H1 (cell line): Measurements from ENCODE around the gene MEIS2.

Experiments used
- ATF2 ChIP-seq: IDR thresholded peaks from 2 replicates; pipeline ENCODE4 v1.6.1; 2012; ENCODE audit warnings: low read length, inconsistent platforms
- CBX5 ChIP-seq: fragments of 300-800, 300-1000 bp; sonication (generic); IDR thresholded peaks from 2 replicates; pipeline ENCODE4 v1.7.1; 2016; ENCODE audit warnings: antibody characterized with exemption, low read length, low read depth
- CTCF ChIP-seq, 3 experiments: IDR thresholded peaks; 1 replicate in 2 of 3; 2 replicates in 1 of 3; pipeline versions ENCODE4 v1.5.1 to v1.6.1; 2011; ENCODE audit warnings: low read length in 3 of 3, mild to moderate bottlenecking in 3 of 3, inconsistent platforms in 2 of 3, low read depth in 1 of 3, moderate library complexity in 1 of 3; ENCODE audit not compliant: insufficient read depth in 1 of 3; ENCODE audit errors: control extremely low read depth in 1 of 3
- EGR1 ChIP-seq: IDR thresholded peaks from 2 replicates; pipeline ENCODE4 v1.6.1; 2011; ENCODE audit warnings: low read depth, low read length, borderline replicate concordance
- JUND ChIP-seq: IDR thresholded peaks from 2 replicates; pipeline ENCODE4 v1.6.1; 2011; ENCODE audit warnings: mild to moderate bottlenecking, improper control_type of control experiment, low read length
- NRF1 ChIP-seq: IDR thresholded peaks from 2 replicates; pipeline ENCODE4 v1.6.1; 2011; ENCODE audit warnings: mild to moderate bottlenecking, low read depth, low read length, improper control_type of control experiment
- POLR2AphosphoS5 ChIP-seq: IDR thresholded peaks from 2 replicates; pipeline ENCODE4 v1.6.1; 2011; ENCODE audit warnings: low read depth, low read length
- RAD21 ChIP-seq, 2 experiments: IDR thresholded peaks in 1 of 2; conservative IDR thresholded peaks in 1 of 2; 2 replicates each; pipeline ENCODE4 v1.6.1; 2011; ENCODE audit warnings: low read depth in 2 of 2, low read length in 2 of 2, improper control_type of control experiment in 1 of 2, inconsistent platforms in 1 of 2, mild to moderate bottlenecking in 1 of 2, moderate library complexity in 1 of 2
- RNF2 ChIP-seq: fragments of 200-900, 300-1000 bp; sonication (generic); IDR thresholded peaks from 2 replicates; pipeline ENCODE4 v1.7.1; 2016; ENCODE audit warnings: borderline replicate concordance, low read depth, mild to moderate bottlenecking, antibody characterized with exemption, low read length; ENCODE audit not compliant: poor library complexity, severe bottlenecking; ENCODE audit errors: missing control alignments
- RXRA ChIP-seq: IDR thresholded peaks from 2 replicates; pipeline ENCODE4 v1.6.1; 2011; ENCODE audit warnings: low read depth, mild to moderate bottlenecking, low read length, moderate library complexity; ENCODE audit not compliant: insufficient read depth
- SIRT6 ChIP-seq: IDR thresholded peaks from one replicate; pipeline ENCODE4 v1.7.1; 2012; ENCODE audit warnings: low read length, inconsistent platforms
- YY1 ChIP-seq: IDR thresholded peaks from 2 replicates; pipeline ENCODE4 v1.6.1; 2011; ENCODE audit warnings: low read depth, mild to moderate bottlenecking, low read length

GRCh38 chr15:36856339-36856973, 243.9 kb downstream of the MEIS2 start:
- TF ChIP-seq SIRT6 (no peak), POLR2AphosphoS5 (no peak), ATF2 (no peak), NRF1 (no peak), CTCF (IDR thresholded peaks at IDR 0.05; ENCODE audit: control extremely low read depth in 1 of 3, insufficient read depth in 1 of 3, low read depth in 1 of 3, low read length in 3 of 3) (no peak), JUND (no peak), RAD21 (IDR thresholded peaks at IDR 0.05 in 1 of 2, conservative IDR thresholded peaks at IDR 0.05 in 1 of 2; ENCODE audit: low read depth in 2 of 2, low read length in 2 of 2) (no peak), EGR1 (no peak), RNF2 (no peak), YY1 (no peak), CBX5 (no peak), RXRA (no peak)
